ENCODE data around the gene CAV1. TPM values are rescaled to one million over a fixed set of nuclear protein-coding genes. Genes with fewer than 3 reads are reported as not detected.

Gene CAV1
- total and polyA plus RNA-seq, 2 of the 13 experiments (the other 11 are each of a cell fraction or from before 2014, with no cell fraction given) = 0.40 TPM; not detected in 1

DNA sequence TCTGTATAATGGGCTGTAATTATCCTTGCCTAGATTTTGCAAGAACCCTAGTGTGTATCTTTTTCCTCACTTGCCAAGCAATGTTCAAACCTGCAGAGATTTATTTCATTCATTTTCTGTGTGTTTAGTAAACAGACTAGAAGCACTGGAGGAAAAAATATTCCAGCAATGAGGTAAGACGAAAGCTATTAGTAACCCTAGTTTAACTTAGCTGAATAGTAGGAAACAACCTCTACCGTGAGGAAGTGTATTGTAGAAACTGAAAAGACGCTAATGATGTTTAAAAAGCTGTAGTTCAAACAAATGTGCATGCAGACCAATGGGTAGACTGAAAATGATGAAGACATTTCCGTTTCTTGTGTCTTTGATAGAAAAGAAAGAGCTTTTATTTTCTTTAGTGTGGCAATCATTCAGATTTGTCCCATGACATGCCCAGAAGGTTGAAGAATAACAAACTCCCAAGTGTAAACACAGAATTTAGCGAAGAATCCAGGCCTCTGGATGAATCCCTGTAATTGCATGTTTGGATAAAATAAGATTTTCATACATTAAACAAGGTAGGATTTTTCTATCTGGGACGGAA, 20.7 kb downstream of the CAV1 start (continued):
- TF ChIP-seq, protein P1, sequence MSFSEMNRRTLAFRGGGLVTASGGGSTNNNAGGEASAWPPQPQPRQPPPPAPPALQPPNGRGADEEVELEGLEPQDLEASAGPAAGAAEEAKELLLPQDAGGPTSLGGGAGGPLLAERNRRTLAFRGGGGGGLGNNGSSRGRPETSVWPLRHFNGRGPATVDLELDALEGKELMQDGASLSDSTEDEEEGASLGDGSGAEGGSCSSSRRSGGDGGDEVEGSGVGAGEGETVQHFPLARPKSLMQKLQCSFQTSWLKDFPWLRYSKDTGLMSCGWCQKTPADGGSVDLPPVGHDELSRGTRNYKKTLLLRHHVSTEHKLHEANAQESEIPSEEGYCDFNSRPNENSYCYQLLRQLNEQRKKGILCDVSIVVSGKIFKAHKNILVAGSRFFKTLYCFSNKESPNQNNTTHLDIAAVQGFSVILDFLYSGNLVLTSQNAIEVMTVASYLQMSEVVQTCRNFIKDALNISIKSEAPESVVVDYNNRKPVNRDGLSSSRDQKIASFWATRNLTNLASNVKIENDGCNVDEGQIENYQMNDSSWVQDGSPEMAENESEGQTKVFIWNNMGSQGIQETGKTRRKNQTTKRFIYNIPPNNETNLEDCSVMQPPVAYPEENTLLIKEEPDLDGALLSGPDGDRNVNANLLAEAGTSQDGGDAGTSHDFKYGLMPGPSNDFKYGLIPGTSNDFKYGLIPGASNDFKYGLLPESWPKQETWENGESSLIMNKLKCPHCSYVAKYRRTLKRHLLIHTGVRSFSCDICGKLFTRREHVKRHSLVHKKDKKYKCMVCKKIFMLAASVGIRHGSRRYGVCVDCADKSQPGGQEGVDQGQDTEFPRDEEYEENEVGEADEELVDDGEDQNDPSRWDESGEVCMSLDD (CRISPR knock-in tag; IDR thresholded peaks at IDR 0.05; ENCODE audit: borderline replicate concordance) = no peak
- no peak for TF ChIP-seq ZBTB42 (CRISPR knock-in tag; IDR thresholded peaks at IDR 0.05)
- TF ChIP-seq, protein P2, sequence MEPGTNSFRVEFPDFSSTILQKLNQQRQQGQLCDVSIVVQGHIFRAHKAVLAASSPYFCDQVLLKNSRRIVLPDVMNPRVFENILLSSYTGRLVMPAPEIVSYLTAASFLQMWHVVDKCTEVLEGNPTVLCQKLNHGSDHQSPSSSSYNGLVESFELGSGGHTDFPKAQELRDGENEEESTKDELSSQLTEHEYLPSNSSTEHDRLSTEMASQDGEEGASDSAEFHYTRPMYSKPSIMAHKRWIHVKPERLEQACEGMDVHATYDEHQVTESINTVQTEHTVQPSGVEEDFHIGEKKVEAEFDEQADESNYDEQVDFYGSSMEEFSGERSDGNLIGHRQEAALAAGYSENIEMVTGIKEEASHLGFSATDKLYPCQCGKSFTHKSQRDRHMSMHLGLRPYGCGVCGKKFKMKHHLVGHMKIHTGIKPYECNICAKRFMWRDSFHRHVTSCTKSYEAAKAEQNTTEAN (CRISPR knock-in tag; conservative IDR thresholded peaks at IDR 0.05) = no peak
- TF ChIP-seq U2AF2 (IDR thresholded peaks at IDR 0.05; ENCODE audit: low read depth, low read length) = no peak
- TF ChIP-seq ZBTB20 (CRISPR knock-in tag; IDR thresholded peaks at IDR 0.05; ENCODE audit: borderline replicate concordance, low read depth) = no peak
- TF ChIP-seq, protein P3, sequence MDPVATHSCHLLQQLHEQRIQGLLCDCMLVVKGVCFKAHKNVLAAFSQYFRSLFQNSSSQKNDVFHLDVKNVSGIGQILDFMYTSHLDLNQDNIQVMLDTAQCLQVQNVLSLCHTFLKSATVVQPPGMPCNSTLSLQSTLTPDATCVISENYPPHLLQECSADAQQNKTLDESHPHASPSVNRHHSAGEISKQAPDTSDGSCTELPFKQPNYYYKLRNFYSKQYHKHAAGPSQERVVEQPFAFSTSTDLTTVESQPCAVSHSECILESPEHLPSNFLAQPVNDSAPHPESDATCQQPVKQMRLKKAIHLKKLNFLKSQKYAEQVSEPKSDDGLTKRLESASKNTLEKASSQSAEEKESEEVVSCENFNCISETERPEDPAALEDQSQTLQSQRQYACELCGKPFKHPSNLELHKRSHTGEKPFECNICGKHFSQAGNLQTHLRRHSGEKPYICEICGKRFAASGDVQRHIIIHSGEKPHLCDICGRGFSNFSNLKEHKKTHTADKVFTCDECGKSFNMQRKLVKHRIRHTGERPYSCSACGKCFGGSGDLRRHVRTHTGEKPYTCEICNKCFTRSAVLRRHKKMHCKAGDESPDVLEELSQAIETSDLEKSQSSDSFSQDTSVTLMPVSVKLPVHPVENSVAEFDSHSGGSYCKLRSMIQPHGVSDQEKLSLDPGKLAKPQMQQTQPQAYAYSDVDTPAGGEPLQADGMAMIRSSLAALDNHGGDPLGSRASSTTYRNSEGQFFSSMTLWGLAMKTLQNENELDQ (CRISPR knock-in tag; IDR thresholded peaks at IDR 0.05; ENCODE audit: borderline replicate concordance) = no peak
- no peak for TF ChIP-seq NR1H2 (CRISPR knock-in tag; IDR thresholded peaks at IDR 0.05; ENCODE audit: borderline replicate concordance, low read depth)

Data from HepG2 (cell line).